Measurements from ENCODE around the gene QSOX1.

- TF ChIP-seq POLR2A (IDR thresholded peaks at IDR 0.05) (no peak), CTCF (IDR thresholded peaks at IDR 0.05) (no peak)
These were observed 11.1 kb downstream of the QSOX1 start for GRCh38 chr1:180165509-180166435.

All from thyroid gland (tissue), 4 donors.